ENCODE data around the gene SLC9A3. TPM values are rescaled to one million over a fixed set of nuclear protein-coding genes. Genes with fewer than 3 reads are reported as not detected.

Gene SLC9A3
- total RNA-seq, 2 experiments from 2014 or later = 2.3 to 2.5 TPM

GRCh38 chr5:553874-554273 lies 29.6 kb upstream of the SLC9A3 start:
- H3K27me3 ChIP-seq (ENCODE audit: control insufficient read depth in 1 of 2, insufficient read depth in 2 of 2, low read length in 2 of 2) = peaks cover 0 to 5% of the 10 kb centered on the region in 2 experiments
- TF ChIP-seq, protein P1, sequence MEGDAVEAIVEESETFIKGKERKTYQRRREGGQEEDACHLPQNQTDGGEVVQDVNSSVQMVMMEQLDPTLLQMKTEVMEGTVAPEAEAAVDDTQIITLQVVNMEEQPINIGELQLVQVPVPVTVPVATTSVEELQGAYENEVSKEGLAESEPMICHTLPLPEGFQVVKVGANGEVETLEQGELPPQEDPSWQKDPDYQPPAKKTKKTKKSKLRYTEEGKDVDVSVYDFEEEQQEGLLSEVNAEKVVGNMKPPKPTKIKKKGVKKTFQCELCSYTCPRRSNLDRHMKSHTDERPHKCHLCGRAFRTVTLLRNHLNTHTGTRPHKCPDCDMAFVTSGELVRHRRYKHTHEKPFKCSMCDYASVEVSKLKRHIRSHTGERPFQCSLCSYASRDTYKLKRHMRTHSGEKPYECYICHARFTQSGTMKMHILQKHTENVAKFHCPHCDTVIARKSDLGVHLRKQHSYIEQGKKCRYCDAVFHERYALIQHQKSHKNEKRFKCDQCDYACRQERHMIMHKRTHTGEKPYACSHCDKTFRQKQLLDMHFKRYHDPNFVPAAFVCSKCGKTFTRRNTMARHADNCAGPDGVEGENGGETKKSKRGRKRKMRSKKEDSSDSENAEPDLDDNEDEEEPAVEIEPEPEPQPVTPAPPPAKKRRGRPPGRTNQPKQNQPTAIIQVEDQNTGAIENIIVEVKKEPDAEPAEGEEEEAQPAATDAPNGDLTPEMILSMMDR (IDR thresholded peaks at IDR 0.05) = no peak
- no peak overlapping the region for H3K4me3 ChIP-seq (ENCODE audit: low read length)
- no peaks in the 10 kb centered on the region for H3K9me3 ChIP-seq (ENCODE audit: control insufficient read depth in 1 of 2, insufficient read depth in 1 of 2, low read length in 2 of 2)
- no peaks in the 10 kb centered on the region for H3K9me3 Mint-ChIP-seq
- no peaks in the 10 kb centered on the region for H3K36me3 Mint-ChIP-seq (ENCODE audit: low read depth)
- H3K4me1 ChIP-seq (ENCODE audit: insufficient read depth, low read length) = no peaks in the 10 kb centered on the region
- CTCF ChIA-PET = no interaction called here
- ATAC-seq (ENCODE audit: poor library complexity) (no peak), DNase-seq (peak in 2 of 14 experiments; percentile 5 to 7)
- H3K4me3 Mint-ChIP-seq = no peak overlapping the region
- peaks cover 25% of the 10 kb centered on the region for H3K27me3 Mint-ChIP-seq
- H3K27ac ChIP-seq (ENCODE audit: low read depth in 1 of 2, low read length in 2 of 2) = no peak overlapping the region
- intact Hi-C loops (cut with DNase I, micrococcal nuclease) = no loop called here
- POLR2A ChIA-PET = no interaction called here
- no peaks in the 10 kb centered on the region for H3K4me1 Mint-ChIP-seq (ENCODE audit: low read depth)
- H3K27ac Mint-ChIP-seq = no peak overlapping the region
- H3K36me3 ChIP-seq (ENCODE audit: insufficient read depth, low read length) = no peaks in the 10 kb centered on the region

DNA sequence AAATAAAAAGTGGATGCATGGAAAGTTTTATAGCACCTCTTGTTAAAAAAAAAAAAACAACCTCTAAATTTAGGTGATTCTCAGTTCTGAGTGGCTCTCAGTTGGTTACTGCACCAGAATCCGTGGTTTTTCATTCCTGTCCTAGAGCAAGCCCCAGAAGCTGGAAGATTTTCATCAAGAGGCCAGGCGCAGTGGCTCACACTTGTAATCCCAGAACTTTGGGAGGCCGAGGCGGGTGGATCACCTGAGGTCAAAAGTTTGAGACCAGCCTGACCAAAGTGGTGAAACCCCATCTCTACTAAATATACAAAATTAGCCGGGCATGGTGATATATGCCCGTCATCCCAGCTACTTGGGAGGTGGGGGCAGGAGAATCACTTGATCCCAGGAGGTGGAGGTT lies 27.2 kb upstream of the SLC9A3 start:
- ATAC-seq (ENCODE audit: poor library complexity) = no peak

DNA sequence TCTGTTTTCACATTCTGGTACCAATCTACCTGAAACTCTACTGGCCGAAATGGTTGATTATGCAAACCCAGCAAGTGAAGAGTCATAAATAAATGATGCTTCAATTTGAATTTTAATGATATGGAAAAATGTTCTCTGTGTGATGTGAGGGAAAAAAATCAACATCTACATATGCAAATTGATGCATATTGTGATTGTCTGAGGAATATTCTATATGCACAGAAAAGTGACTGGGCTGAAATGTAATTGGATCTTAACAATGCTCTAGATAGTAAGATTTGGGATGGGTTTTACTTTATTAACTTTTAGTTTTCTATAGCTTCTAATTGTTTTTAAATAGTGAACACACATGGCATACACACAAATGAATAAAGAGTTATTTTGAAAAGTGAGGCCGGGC lies 25.0 kb upstream of the SLC9A3 start:
- ChIA-PET CTCF (no interaction called here), POLR2A (no interaction called here)
- Mint-ChIP-seq H3K4me3 (no peak overlapping the region), H3K27ac (no peak overlapping the region), H3K4me1 (ENCODE audit: low read depth) (peaks cover under 1% of the 10 kb centered on the region), H3K9me3 (no peaks in the 10 kb centered on the region), H3K36me3 (ENCODE audit: low read depth) (no peaks in the 10 kb centered on the region), H3K27me3 (peaks cover 27% of the 10 kb centered on the region)
- peaks cover 0 to 13% of the 10 kb centered on the region in 2 experiments for H3K9me3 ChIP-seq (ENCODE audit: control insufficient read depth in 1 of 2, insufficient read depth in 1 of 2, low read length in 2 of 2)
- DNase-seq (no peak), ATAC-seq (ENCODE audit: poor library complexity) (no peak)
- no peak overlapping the region for H3K4me3 ChIP-seq (ENCODE audit: low read length)
- peaks cover 6% of the 10 kb centered on the region for H3K4me1 ChIP-seq (ENCODE audit: insufficient read depth, low read length)
- no peak overlapping the region for H3K27ac ChIP-seq (ENCODE audit: low read depth in 1 of 2, low read length in 2 of 2)
- intact Hi-C loops (cut with DNase I, micrococcal nuclease) = no loop called here
- peaks cover 9 to 27% of the 10 kb centered on the region in 2 experiments for H3K27me3 ChIP-seq (ENCODE audit: control insufficient read depth in 1 of 2, insufficient read depth in 2 of 2, low read length in 2 of 2)
- TF ChIP-seq, protein P1 (IDR thresholded peaks at IDR 0.05) = no peak
- no peaks in the 10 kb centered on the region for H3K36me3 ChIP-seq (ENCODE audit: insufficient read depth, low read length)

More for the DNA sequence above, 27.2 kb upstream of the SLC9A3 start:
- Histone ChIP-seq H3K36me3 (ENCODE audit: insufficient read depth, low read length) (no peaks in the 10 kb centered on the region), H3K4me3 (ENCODE audit: low read length) (no peak overlapping the region), H3K27me3 (ENCODE audit: control insufficient read depth in 1 of 2, insufficient read depth in 2 of 2, low read length in 2 of 2) (peaks cover 9 to 26% of the 10 kb centered on the region in 2 experiments), H3K9me3 (ENCODE audit: control insufficient read depth in 1 of 2, insufficient read depth in 1 of 2, low read length in 2 of 2) (peaks cover 0 to 9% of the 10 kb centered on the region in 2 experiments), H3K27ac (ENCODE audit: low read depth in 1 of 2, low read length in 2 of 2) (no peak overlapping the region), H3K4me1 (ENCODE audit: insufficient read depth, low read length) (no peaks in the 10 kb centered on the region)
- TF ChIP-seq, protein P1 (IDR thresholded peaks at IDR 0.05) = no peak
- peaks cover 27% of the 10 kb centered on the region for H3K27me3 Mint-ChIP-seq
- H3K4me3 Mint-ChIP-seq = no peak overlapping the region
- H3K9me3 Mint-ChIP-seq = no peaks in the 10 kb centered on the region
- POLR2A ChIA-PET = no interaction called here
- DNase-seq = no peak
- no peaks in the 10 kb centered on the region for H3K36me3 Mint-ChIP-seq (ENCODE audit: low read depth)
- H3K4me1 Mint-ChIP-seq (ENCODE audit: low read depth) = no peaks in the 10 kb centered on the region
- intact Hi-C loops (cut with DNase I, micrococcal nuclease) = no loop called here
- no peak overlapping the region for H3K27ac Mint-ChIP-seq
- CTCF ChIA-PET = no interaction called here
